Glutamatergic neuron (in vitro differentiated cells): Measurements from ENCODE around the gene SPON1. TPM values are rescaled to one million over a fixed set of nuclear protein-coding genes. Genes with fewer than 3 reads are reported as not detected.
"Not testable (repeated sequence)": the region's sequence is repeated elsewhere in the genome, so short reads cannot be mapped to it uniquely, and the experiment has no call there.

Experiments
- DNase-seq: peaks from one replicate; pipeline ENCODE4 v3.0.0; 2022
- H3K27ac Mint-ChIP-seq: one replicate; pipeline ENCODE4 v1.8.0; 2020; ENCODE audit warnings: mild to moderate bottlenecking, mixed read lengths, inconsistent platforms; ENCODE audit not compliant: unreplicated experiment
- H3K27me3 Mint-ChIP-seq: one replicate; pipeline ENCODE4 v1.8.0; 2020; ENCODE audit warnings: mild to moderate bottlenecking, moderate library complexity, mixed read lengths, inconsistent platforms; ENCODE audit not compliant: unreplicated experiment
- H3K36me3 Mint-ChIP-seq: one replicate; pipeline ENCODE4 v1.8.0; 2020; ENCODE audit warnings: mild to moderate bottlenecking, mixed read lengths, inconsistent platforms; ENCODE audit not compliant: unreplicated experiment
- H3K4me1 Mint-ChIP-seq: one replicate; pipeline ENCODE4 v1.8.0; 2020; ENCODE audit warnings: mild to moderate bottlenecking, low read depth, mixed read lengths, inconsistent platforms; ENCODE audit not compliant: unreplicated experiment
- H3K4me3 Mint-ChIP-seq: one replicate; pipeline ENCODE4 v1.8.0; 2020; ENCODE audit warnings: mild to moderate bottlenecking, mixed read lengths, inconsistent platforms; ENCODE audit not compliant: unreplicated experiment
- H3K9me3 Mint-ChIP-seq: one replicate; pipeline ENCODE4 v1.8.0; 2020; ENCODE audit warnings: mild to moderate bottlenecking, moderate library complexity, mixed read lengths, inconsistent platforms; ENCODE audit not compliant: unreplicated experiment
- CTCF ChIP-seq: fragments of 200-600 bp; sonication (generic); IDR thresholded peaks from one replicate; pipeline ENCODE4 v1.5.0; 2021; ENCODE audit not compliant: partially characterized antibody, unreplicated experiment
- total RNA-seq: library from RNA; stranded (reverse); fragmentation: NEBNext Ultra II Directional; extraction: Animal tissue kit (Norgen Biotek cat#: 25700); gene quantifications from one replicate; pipeline ENCODE4 v1.2.1, GENCODE V29; 2021; ENCODE audit not compliant: unreplicated experiment

The SPON1 gene
- total RNA-seq, 1 donor from 2014 or later: 0.81 TPM

DNA sequence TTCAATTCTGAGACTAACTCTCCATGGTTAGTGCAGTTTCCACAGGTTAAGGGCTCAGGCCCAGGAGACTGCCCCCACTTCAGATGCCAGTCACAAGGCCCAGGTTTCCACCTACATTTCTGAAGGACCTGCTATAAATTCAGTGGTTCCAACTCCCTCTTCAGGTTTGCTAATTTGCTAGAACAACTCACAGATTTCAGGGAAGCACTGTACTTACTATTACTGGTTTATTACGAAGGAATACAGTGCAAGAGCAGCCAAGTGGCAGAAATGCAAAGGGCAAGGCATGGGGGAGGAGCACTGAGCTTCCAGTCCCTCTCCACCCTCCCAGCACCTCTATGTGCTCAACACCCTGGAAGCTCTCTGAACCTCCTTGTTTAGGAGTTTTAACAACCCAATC is 39.3 kb upstream of the SPON1 start:
- no peak overlapping the region for H3K4me3 Mint-ChIP-seq
- no peak for TF ChIP-seq CTCF
- peaks cover 3% of the 10 kb centered on the region for H3K9me3 Mint-ChIP-seq
- H3K4me1 Mint-ChIP-seq: no peaks in the 10 kb centered on the region
- peaks cover 3% of the 10 kb centered on the region for H3K27me3 Mint-ChIP-seq
- DNase-seq: no peak
- H3K27ac Mint-ChIP-seq: no peak overlapping the region
- no peaks in the 10 kb centered on the region for H3K36me3 Mint-ChIP-seq

DNA sequence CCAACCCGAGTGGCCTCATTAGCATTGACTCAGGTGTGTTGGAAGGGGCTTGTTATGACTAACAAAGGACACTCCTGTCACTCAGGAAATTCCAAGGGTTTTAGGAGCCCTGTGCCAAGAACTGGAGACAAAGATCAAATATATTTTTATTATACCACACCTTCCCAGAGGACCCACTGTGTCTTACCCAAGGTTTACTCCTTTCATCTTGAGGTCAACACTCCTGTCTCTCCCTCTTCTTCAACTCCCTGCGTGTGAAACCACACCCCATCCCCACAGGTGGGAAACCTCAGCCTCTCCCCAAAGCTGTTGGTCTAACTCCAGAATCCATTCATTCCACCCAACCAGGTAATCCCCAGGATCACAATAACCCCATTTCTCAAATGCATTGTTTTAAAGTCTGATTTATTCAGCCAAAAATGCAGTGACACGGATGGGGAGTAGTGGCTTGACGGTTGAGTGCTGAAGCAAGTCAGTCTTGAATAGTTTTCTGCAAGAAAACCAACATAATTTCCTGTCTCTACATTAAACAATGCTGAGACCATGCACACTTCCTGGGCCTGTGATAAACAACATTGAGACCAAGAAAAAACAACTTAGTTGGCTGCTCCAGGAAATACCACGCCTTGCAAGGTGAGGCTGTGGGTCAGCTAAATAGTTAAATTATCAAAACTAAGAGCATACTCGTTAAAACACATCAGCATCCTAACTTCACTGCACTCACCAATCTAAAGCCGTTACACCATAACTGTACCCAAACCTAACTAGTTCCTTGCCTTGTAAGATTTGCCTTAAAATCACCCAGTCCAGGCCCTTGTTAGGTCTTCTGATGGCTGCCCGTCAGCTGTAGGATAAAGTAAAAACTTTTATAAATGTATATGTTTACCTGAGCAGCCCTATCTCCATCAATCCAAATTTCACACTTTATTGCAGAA is 38.5 kb upstream of the SPON1 start:
- no peak for TF ChIP-seq CTCF
- no peak for DNase-seq
- Mint-ChIP-seq H3K4me1 (peaks cover under 1% of the 10 kb centered on the region), H3K4me3 (no peak overlapping the region), H3K36me3 (no peaks in the 10 kb centered on the region), H3K27me3 (peaks cover 3% of the 10 kb centered on the region), H3K27ac (no peak overlapping the region), H3K9me3 (peaks cover 3% of the 10 kb centered on the region)

DNA sequence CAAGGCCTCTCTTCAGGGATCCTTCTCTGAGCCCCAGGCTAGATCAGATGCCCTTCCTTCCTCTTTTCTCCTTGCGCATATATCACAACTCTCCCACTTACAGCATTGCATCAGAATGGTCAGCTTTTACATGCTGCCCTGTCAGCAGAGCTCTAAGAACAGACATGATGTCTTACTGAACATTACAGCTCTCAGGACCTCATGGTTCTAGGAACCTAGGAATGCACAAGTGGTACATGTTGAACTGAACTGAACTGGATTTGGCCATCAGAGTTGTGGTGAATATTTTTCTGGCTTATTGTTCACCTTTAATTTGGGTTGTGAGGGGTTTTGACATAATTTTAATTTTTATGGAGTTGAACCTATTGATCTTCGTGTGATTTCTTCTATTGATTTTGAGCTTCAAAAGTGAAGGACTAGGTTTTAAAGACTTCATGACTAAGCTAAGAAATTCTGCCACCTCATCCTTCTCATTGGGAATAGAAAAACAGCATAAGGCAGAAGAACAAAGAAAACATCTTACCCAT is 37.7 kb upstream of the SPON1 start:
- TF ChIP-seq CTCF: no peak
- Mint-ChIP-seq H3K4me1 (peaks cover 2% of the 10 kb centered on the region), H3K36me3 (no peaks in the 10 kb centered on the region), H3K27me3 (peaks cover 3% of the 10 kb centered on the region), H3K9me3 (peaks cover 3% of the 10 kb centered on the region), H3K4me3 (no peak overlapping the region), H3K27ac (no peak overlapping the region)
- DNase-seq: no peak

GRCh38 chr11:13926366-13926765 is 36.2 kb upstream of the SPON1 start:
- H3K4me3 Mint-ChIP-seq, DNase-seq, H3K27me3 Mint-ChIP-seq, H3K9me3 Mint-ChIP-seq, H3K4me1 Mint-ChIP-seq, H3K27ac Mint-ChIP-seq, H3K36me3 Mint-ChIP-seq: not testable (repeated sequence)

DNA sequence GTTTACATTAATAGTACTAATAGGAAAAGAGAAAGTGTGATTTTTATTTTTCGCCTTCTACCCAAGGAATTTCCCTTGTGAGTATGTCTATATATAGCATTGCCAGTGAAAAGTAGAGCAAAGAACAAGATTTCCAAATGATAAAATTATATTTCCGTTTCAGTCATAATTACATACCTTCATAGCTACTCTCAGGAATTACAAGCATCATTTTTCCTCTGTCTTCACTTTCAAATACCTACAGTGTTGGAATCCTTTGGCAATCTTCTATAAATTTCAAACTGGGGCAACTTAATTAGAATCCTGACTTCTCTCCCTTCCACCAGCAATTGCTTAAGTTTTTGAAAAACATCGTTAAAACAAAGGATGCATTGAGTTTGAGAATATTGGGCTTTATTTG is 35.5 kb upstream of the SPON1 start:
- no peak overlapping the region for H3K4me3 Mint-ChIP-seq
- H3K4me1 Mint-ChIP-seq: peaks cover 2% of the 10 kb centered on the region
- no peak overlapping the region for H3K27ac Mint-ChIP-seq
- no peak for DNase-seq
- H3K36me3 Mint-ChIP-seq: no peaks in the 10 kb centered on the region
- peaks cover 3% of the 10 kb centered on the region for H3K9me3 Mint-ChIP-seq
- peaks cover 4% of the 10 kb centered on the region for H3K27me3 Mint-ChIP-seq
- TF ChIP-seq CTCF: no peak
